GM15510 (cell line): Measurements from ENCODE around the gene SNCAIP.

ENCODE experiments used
- POLR2A ChIP-seq: IDR thresholded peaks from 3 replicates; pipeline ENCODE4 v1.6.1; 2011; ENCODE audit warnings: borderline replicate concordance; ENCODE audit not compliant: insufficient read length; ENCODE audit errors: extremely low read depth

Gene SNCAIP

DNA sequence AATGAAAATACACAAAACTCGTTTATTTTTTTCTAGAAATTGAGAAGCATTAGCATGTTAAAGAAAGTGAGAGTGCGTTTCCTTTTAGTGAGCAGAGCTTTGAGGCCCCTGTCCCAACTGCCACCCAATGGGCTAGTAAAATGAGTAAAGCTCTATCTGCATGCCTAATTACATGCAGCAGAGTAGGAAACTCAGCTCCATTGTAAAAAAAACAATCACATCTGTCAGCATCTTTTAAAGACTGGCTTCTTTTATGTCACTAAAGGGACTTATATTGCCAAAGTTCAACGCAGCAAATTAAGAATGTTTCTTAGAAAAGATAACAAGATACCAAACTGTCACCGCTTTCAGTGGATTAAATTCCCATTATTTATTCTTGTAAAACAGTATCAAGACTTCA, 154.0 kb downstream of the SNCAIP start:
- TF ChIP-seq POLR2A, result no peak

DNA sequence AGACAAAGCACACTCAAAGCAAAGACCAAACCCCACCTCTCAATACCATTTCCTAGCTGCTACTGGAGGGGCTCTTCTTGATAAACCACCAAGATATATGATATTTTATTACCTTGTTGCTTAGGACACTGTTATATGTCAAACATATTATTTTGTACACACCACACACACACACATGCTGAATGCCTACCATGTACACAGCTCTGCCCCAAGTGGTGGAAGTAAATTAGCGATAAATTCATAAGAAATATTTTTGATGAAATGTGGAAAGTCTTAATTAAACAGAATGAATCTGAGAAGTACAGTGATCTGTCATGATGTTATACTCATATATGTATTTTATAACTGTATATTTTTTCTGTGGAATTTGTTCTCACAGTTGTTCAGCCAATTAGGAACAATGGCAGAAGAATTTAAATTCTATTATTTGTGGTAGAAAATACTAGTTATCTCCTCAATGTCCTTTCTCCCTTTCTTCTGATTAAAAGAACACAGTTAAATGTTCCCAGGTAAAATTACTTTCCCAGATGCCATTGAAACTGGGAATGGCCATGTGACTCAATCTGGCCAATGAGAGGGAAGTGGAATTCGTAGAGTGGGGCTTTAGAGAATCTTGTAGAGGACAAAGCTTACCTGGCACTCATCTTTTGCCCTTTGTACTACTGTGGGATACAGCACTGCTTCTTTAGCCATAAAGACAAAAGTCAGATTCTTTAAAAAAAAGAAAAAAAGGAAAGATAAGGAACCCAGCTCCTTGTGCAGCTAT, 156.5 kb downstream of the SNCAIP start:
- no peak for TF ChIP-seq POLR2A

GRCh38 chr5:122469384-122469919, 157.4 kb downstream of the SNCAIP start:
- no peak for TF ChIP-seq POLR2A

GRCh38 chr5:122470365-122470764, 158.3 kb downstream of the SNCAIP start:
- TF ChIP-seq POLR2A, result no peak

- no peak for TF ChIP-seq POLR2A
These were observed 159.2 kb downstream of the SNCAIP start for GRCh38 chr5:122471031-122471751.

- no peak for TF ChIP-seq POLR2A
These were observed 159.7 kb downstream of the SNCAIP start for GRCh38 chr5:122471752-122472061.

- no peak for TF ChIP-seq POLR2A
These were observed 161.3 kb downstream of the SNCAIP start for GRCh38 chr5:122473138-122473843.

- no peak for TF ChIP-seq POLR2A
These were observed 161.9 kb downstream of the SNCAIP start for GRCh38 chr5:122473941-122474340.

DNA sequence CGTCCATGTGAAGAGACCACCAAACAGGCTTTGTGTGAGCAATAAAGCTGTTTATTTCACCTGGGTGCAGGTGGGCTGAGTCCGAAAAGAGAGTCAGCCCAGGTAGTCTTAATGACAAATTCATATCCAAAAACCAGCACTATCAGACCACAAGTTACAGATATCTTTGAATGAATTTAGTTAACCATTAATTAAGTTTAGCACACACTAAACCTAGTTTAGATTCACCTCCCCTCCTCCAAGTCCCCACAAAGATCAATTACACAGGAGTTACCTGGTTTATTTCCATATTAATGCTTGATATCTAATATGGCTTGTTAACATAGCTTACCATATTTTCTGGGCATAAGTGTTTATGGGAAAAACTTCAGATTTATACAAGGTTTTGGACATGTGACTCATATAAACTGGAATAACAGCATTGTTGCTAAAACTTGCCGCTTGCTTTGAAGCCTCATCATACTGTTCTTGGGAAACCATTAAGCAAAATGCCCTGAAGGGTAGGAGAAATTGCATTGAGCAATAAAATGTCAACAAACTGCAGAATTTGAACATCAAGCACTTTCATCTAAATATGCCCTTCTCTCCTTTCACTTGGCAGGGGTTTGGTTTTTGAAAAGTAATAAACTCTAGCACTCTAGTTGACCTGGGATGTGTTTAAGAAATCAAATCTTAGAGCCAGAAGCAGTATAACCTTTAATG, 166.9 kb downstream of the SNCAIP start:
- TF ChIP-seq POLR2A, result no peak

DNA sequence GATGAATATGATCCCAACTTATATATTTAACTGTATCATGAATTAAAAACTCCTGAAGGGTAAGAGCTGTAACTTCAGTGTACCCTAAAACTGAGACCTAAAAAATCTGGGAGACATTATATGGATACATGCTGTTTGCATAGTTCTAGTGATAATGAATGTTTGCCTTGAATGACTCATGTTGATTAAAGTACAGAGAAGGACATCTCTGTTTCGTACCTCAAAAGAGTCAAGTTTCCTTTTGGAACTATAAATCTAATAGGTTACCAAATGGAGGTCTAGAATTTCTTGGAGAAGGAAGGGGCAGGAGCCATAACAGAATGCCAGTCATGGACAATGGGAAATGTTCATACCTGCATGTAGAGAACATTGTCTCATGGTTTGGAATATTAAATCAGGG, 168.1 kb downstream of the SNCAIP start:
- no peak for TF ChIP-seq POLR2A

DNA sequence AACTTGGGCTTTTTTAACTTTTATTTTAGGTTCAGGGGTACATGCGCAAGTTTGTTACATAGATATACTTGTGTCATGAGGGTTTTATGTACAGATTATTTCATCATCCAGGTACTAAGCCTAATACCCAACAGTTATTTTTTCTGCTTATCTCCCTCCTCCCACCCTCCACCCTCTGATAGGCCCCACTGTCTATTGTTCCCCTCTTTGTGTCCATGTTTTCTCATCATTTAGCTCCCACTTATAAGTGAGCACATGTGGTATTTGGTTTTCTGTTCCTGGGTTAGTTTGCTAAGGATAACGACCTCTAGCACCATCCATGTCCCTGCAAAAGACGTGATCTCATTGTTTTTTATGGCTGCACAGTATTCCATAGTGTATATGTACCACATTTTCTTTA, 172.1 kb downstream of the SNCAIP start:
- TF ChIP-seq POLR2A, result no peak

GRCh38 chr5:122485226-122485625, 173.2 kb downstream of the SNCAIP start:
- no peak for TF ChIP-seq POLR2A

GRCh38 chr5:122490718-122491117, 178.7 kb downstream of the SNCAIP start:
- no peak for TF ChIP-seq POLR2A

- TF ChIP-seq POLR2A, result no peak
These were observed 180.6 kb downstream of the SNCAIP start for GRCh38 chr5:122492675-122493074.

GRCh38 chr5:122493091-122494021, 181.3 kb downstream of the SNCAIP start:
- no peak for TF ChIP-seq POLR2A

- no peak for TF ChIP-seq POLR2A
These were observed 182.1 kb downstream of the SNCAIP start for GRCh38 chr5:122494109-122494508.
